NCI-H146 treated with DMSO at 0.1 percent for 48 hours (cell line): ENCODE measurements around the gene PODXL2.

Experiments used
- DNase-seq: peaks from one replicate; lab custom pipeline; 2025; ENCODE audit not compliant: unreplicated experiment; lab: John Stamatoyannopoulos, UW

The PODXL2 gene, protein sequence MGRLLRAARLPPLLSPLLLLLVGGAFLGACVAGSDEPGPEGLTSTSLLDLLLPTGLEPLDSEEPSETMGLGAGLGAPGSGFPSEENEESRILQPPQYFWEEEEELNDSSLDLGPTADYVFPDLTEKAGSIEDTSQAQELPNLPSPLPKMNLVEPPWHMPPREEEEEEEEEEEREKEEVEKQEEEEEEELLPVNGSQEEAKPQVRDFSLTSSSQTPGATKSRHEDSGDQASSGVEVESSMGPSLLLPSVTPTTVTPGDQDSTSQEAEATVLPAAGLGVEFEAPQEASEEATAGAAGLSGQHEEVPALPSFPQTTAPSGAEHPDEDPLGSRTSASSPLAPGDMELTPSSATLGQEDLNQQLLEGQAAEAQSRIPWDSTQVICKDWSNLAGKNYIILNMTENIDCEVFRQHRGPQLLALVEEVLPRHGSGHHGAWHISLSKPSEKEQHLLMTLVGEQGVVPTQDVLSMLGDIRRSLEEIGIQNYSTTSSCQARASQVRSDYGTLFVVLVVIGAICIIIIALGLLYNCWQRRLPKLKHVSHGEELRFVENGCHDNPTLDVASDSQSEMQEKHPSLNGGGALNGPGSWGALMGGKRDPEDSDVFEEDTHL

DNA sequence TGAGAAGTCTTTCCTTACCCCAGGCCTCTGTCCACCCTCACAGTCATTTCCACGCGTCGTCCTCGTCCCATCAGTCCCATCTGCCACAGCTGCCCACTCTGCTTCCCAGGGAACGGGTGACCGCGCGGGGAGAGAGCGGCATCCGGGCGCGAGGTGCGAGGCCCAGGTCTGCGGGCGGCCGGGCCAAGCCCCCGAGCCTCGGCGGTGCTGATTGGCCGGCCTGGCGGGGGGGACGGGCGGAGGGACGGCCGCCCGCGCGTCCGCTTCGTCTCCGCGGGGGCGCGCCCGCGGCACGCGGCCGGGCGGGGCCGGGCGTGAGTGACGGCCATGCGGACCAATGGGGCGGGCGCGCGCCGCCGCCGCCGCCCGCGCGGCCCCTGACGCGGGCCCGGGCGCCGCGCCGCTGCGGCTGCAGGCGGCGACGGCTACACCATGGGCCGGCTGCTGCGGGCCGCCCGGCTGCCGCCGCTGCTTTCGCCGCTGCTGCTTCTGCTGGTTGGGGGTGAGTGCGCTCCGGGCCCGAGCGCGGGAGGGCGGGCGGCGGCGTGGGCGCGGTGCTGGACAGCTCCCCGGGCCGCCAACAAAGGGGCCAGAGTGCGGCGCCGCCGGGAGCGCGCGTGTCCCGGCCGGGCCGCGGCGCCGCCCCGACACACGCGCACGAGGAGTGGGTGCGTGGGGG lies at the start of gene PODXL2:
Gene PODXL2 (plus strand): TSS at position 398 of the 679 bp plus-strand sequence. CDS start 35 bp downstream, at position 433.
- peak; percentile 59 for DNase-seq

DNA sequence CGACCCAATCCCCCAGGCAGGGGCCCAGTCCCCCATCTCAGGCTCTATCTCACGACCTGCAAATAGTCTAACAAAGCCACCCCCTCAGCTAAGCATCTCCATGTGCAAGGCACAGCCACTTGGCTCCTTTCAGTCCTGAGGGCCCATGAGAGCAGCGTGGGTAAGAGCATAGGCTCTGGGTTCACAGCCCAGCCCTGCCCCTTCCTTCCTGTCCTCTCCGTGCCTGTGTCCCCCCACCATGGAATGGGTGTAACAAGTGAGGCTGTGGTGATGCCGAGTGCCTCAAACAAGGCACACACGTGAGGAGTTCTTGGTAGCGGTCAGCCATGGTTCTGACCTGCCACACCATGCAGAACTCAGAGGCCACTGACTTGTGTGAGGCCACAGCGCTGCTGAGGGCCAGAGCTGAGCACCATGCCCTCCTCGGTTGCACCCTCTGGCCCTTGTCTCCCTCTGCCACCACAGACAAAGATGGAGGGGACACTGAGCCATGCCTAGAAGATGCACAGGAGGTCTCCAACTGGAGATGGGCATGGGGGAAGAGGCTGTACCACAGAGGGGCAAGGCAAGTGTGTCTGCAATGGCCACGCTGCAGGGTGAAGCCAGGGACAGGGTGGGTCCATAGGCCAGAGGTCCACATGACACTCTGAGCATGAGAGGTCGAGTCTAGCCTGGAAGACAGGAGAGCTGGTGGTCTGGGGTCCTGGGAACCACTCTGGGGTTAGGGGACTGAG lies 48.5 kb upstream of the PODXL2 start:
- DNase-seq: no peak

DNA sequence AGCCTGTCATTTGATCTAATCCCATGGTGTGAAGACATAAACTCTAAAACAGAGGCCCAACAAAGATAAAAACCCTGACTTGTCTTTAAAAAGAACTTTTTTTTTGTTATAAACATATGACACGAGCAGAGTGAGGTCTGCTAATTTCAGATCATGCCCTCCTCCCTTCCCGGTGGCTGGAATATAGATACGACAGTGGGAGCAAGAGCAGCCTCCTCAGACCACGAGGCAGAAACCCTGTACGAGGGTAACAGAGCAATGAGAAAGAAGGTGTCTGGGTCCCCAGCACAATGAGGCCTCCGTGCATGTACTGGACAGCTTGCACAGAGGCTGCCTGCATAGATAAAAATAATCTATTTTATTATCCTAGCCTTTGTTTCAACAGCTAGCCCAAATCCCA lies 44.3 kb upstream of the PODXL2 start:
- no peak for DNase-seq

DNA sequence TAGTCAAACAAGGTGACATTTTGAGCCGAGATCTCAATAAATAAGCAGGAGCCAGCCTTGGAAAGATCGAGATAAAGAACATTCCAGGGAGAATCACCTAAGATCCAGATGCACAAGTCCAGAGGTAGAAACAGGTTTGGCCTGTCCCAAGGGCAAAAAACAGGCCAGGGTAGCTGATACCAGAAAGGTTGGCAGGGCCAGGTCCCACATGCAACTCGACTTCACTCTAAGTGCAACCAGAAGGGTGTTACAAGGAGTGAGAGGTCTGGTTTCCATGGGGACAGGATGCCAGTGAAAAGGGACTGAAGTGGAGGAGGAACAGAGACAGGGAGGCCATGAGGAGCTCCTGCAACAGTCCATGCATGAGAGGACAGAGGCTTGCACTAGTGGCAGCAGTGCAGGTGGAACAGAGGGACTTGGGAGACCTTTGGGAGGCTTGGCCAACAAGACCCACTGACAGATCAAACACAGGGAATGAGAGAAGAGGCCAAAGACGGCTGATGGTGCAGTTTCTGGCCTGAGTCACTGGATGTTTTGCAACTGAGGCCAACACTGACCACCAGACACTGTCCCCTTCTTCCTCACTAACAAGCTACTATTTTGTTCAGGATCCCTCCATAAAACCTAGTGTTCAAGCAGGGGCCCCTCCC lies 43.7 kb upstream of the PODXL2 start:
- no peak for DNase-seq

DNA sequence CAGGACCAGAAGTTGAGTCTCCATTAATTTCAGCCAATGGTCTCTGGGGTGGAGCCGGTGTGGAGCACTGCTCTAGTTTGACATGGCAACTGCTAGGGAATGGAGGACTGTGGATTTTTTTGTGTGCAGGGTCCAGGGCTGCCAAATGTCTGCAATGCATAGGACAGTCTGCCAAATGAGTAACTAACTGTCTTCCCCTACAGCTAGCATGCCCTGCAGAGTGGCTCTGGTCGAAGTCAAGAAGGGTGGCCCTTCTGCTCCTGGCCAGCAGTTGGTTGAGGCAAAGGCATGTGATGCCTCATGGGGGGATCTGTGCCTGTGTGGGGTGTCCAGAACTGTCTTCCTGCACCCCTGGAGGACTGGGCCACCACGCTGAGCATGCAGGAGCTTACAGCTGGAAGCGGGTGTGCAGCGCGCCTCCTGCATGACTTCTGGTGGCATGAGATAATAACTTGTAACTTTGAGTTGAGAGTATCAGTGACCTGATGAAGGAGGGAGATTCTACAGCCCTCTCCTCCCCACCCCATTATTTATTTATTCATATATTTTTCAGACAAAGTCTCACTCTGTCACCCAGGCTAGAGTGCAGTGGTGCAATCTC lies 43.1 kb upstream of the PODXL2 start:
- no peak for DNase-seq

DNA sequence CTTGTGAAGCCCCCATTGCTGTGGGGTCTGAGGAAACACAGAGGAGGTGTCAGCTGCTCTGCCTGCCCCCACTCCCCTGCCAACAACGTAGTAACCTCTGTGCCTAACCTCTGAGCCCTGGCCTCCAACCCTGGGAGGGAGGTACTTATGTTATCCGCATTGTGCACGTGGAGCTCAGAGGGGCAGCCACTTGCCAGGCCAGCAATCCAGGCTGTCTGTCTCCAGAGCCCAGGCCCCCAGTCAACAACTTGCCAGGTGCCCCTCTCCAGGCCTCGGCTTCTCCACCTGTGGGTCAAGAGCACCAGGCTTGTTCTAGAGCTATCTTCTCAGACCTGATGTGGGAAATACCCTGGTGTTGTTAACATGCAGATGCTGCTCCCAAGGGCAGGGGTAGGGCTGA lies 41.1 kb upstream of the PODXL2 start:
- no peak for DNase-seq

DNA sequence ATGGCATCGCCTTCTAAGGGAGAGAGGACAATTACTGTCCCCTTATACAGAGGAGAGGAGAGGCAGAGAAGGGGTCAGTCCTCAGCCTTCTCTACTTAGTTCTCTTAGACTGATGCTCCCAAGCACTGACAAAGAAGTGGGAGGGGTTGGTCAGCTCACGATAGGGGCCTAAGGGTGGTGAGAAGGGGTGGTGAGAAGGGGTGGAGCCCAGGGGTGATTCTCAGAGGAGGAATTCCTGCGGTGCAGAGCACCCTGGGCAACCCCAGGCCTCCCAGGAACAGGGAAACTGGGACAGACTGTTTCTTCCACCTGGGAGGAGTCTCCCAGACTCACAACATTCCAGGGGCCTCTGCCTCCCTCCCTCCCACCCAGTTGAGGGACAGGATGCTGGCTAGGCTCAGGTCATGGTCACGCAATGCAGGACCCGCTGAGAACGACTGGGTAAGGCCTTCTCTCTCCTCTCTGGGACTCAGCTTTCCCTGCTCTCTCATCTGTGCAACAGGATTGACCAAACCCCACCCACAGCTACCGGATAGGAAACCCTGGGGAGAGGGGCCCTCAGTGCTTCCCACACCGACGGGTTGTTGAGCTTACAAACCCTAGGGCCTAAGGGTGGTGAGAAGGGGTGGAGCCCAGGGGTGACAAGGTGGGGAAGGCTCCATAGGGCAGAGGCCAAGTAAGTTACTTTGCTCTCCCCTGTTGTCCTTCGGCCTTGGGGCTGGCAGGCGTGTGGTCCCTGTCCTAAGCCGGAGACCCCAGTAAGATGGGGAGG lies 40.0 kb upstream of the PODXL2 start:
- DNase-seq: no peak

DNA sequence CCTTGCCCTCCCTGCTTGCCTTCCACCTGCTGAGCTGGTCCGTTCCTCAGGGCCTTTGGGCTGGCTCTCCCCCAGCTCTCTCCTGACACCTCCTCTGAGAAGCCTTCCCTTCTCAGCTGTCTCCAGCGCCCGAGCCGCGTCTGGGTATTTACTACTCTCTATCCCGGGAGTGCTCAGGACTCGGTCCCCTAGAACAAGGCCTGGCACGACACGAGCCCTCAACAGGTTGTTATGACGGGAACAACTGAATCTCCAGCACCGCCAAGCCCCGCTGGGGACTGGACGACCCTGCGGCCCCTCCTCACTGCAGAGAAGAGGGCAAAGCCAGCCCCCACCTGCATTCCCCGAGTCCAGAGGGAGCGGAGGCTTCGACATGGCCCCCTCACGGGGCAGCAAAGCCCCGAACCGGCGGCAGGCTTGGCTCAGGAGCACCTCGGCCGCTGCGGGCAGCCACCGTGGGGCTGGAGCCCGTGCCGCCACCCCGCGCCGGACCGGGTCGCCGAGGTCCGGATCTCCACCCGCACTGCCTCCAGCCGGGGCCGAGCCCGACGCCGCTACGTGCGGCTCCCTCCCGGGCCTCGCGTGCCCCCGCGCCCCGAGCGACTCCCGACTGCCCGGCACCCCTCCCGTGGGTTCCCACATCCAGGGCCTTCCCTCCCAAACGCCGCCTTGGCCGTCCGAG lies 39.2 kb upstream of the PODXL2 start:
- no peak for DNase-seq

DNA sequence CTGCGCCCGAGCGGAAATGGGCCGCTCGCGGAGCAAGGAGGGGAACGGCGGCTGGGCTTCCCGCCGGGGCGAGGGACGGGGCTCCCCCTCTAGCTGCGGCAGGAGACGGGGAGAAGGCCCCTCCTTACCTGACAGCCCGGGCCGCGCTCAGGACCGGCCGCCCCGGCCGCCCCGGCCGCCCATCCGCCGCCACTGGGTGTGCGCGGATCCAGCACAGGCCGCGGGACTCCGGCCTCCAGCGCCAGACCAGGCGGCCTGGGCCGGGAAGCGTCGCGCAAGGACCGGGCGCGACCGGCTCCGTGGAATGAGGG lies 38.7 kb upstream of the PODXL2 start:
- no peak for DNase-seq

DNA sequence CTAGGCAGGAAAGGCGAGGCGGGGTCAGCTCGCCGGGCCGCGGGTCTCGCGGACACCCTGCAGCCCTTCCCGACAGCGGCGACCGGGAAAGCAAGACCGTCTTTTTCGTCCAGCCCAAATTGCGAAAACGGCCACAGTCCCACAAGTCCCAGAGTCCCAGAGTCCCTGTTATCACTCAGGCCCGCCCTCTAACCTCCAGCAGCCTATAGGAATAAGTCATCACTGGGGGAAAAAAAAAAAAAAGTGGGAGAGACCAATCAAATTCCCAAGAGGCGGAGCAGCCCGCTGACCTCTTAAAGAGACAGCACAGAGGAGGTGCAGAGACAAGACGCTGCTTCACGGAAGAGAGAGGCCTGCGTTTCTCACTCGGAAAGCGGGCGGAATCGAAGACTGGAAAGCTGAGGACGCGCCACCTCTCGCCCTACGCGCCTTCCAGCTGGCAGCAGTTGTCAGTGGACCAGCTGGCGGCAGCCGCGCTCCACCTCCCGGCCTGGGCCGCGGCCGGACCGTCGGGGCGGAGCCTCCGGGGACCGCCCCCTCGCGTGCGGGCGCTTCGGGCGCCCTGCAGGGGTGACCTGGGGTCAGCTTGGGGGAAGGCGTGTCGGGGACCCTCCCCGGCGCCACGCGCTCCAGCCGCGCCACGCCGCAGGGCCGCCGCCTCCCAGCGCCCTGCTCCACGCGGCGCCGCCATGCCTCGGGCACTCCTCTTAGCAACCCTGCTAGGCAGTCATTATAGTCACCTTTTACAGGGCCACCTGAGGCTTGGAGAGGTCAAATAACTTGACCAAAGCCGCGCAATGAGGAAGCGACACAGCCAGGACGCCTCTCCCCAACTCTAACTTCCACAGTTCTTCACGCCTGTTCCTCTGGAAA lies 38.2 kb upstream of the PODXL2 start, which contains the start of gene TPRA1:
Gene TPRA1 (minus strand): TSS at position 141 of the 873 bp plus-strand sequence. CDS start 10,587 bp downstream, outside the sequence.
- DNase-seq: peak; percentile 99

DNA sequence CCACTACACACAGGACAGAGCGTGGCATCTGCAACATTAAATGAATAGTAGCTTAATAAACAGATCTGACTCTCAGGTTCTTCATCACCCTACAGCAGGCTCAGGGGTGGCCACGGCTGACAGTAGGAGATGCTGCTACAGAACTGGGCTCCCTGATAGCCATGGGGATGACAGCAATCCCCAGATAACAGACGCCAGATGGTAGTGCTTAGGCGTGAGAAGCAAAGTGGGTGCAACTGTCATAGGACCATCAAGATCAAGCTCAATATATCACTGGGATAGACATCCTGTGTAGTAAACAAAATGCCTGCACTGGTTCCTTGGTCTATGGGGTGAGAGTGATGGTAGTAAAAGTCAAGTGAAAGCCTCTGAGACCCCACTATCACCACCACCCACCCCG lies 35.8 kb upstream of the PODXL2 start:
- no peak for DNase-seq

DNA sequence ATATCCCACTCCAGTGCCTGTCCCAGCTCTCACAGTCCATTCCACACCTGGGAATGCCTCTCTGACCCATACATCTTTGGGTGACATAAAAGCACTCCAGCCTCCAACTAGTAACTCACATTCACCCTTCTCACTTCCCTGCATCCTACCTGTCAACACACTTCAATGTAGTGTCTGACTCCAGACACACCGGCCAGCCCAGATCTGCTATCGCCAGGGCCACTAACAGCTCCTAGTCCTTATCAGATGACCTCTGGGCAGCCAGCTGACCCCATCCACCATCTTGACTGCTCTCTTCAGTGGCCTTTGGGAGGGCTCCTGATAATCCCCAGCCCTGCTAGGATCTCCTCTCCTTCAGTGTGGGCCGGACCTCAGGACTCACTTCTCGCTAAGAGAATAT lies 33.7 kb upstream of the PODXL2 start:
- DNase-seq: no peak

DNA sequence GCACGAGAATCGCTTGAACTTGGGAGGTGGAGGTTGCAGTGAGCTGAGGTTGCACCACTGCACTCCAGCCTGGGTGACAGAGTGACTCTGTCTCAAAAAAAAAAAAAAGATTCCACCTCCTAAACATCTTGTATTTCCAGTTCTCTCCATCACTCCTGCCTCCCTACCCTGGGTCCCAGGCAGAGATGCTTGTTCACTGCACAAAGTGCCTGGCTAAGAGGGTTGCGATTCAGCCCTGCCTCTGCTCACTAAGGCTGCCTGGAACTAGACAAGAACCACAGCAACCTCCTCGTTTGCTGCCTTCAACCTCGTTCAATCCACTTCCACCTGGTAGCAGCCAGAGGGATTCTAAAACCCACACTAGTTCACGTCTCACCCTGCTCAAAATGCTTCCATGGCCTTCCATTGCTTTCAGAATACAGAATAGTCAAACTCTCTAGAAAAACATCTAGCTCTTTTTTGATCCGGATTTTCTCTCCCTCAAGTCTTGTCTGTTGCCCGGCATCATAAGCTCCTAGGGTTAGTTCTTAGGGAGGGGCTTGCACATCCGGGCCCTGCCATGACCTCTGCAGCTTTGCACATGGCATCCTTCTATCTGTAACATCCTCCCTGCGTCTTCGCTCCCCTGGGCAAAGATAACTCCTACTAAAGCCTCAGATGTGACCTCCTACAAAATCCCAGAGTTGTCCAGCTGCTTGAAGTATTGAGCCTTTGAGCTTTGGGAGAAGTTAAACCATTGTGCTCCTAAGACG lies 31.8 kb upstream of the PODXL2 start:
- DNase-seq: no peak

DNA sequence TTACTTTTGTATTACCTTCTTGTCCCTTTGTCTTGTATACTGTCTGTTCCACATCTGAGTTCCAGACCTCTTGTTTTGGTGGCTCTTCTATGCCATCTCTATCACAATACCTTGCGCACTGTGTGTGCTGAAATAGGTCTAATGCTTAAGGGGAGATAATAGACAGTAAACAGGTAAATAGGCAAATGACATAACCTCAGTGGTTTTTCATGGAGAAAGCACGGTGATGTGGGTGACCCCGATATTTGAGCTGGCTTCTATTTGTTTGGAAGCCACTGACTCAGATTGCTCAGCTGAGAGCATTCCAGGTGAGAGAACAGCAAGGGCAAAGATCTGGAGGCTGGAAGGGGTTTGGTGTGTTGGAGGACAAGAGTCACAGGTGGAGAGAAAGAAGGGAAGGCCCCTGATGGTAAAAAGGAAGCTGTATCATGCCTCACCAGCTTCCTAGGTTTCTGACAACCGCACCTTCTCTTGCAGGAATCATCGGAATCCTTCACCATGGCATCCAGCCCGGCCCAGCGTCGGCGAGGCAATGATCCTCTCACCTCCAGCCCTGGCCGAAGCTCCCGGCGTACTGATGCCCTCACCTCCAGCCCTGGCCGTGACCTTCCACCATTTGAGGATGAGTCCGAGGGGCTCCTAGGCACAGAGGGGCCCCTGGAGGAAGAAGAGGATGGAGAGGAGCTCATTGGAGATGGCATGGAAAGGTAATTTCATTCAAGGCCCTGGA lies 30.0 kb upstream of the PODXL2 start:
- no peak for DNase-seq

DNA sequence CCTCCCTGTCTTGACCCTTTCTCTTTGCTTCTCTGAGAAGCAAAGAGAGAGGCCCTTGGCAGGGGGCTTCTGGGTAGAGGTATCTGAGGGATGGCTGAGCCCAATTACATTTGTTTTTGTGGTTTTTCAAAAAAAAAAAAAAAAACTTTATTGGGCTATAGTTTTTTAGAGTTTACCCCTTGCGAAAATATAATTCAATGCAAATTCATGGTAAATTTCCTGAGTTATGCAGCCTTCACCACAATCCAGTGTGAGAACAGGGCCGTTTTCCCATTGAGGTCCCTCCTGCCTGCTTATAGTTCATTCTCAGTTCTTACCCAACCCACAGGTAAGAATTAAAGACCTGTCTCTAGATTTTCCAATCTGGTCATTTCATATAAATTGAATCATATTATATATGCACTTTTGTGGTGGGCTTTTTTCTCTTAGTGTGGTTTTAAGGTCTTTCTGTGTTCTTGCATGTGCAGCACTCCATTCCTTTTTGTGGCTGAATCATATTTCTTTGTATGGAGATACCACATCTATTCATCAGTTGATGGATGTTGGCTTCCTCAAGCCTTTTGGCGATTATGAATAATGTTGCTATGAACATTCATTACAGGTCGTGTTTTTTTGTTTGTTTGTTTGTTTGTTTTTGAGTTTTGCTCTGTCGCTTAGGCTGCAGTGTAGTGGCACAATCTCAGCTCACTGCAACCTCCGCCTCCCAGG lies 28.1 kb upstream of the PODXL2 start:
- DNase-seq: no peak

DNA sequence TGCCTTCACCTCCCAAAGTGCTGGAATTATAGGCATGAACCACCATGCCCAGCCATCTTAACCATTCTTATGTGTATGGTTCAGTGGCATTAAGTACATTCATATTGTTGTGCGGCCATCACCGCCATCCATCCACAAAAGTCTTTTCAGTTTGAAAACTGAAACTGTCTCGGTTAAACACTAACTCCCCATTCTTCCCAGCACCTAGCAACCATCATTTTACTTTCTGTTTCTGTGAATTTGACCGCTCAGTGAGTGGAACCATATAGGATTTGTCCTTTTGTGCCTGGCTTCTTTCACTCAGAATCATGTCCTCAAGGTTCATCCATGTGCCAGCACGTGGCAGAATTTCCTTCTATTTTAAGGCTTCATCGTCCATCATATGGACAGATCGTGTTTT lies 24.9 kb upstream of the PODXL2 start:
- no peak for DNase-seq
